LoVo (cell line): ENCODE measurements around the gene AAK1.
A peak's percentile ranks its signal among the peaks of the same experiment; 100 is the strongest.
"Not testable (repeated sequence)": the region's sequence is repeated elsewhere in the genome, so short reads cannot be mapped to it uniquely, and the experiment has no call there.

Experiments
- DNase-seq: peaks from one replicate; pipeline ENCODE4 v3.0.0-alpha.2; 2016; ENCODE audit warnings: low spot score

AAK1 gene

DNA sequence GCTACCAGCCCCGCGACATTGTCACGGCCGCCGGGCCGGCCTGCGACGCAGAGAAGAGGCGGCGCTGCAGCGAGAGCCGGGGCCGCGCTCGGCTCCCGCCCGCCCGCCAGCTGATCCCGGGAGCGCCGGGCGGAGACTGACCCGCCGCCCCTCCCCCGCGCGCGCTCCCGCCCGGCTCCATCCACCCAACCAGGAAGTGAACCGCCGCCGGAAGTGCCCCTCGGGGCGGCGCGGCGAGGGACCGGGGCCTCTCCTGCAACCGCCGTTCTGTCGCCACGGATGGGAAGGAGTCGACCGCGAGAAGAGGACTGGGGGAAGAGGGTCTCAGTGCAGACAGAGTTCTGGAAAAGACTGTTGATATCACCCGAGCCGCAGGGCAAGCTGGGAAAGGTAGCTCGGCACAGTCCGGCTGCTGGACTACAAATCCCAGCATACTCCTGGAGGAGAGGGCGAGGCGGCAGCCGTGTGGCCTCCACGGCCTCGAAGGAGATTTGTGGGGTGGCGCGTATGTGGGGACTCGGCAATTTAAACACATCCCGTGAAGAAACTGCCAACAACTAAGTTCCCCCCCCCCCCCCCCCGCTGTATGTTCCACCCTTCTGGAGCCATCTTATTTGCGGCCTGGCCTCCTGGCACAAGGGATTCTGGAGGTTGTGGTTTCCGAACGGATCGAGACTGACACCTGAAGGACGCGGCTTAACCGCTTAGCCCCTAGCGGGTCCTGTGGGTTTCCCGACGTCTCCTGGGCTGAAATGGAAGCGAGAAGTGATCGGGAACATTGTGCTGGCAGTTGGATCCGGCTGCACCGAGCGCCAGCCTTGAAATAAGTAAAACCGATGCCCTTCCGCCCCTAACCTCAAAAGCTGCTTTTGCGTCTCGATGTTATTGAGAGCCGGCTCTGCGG is at the start of gene AAK1:
Gene AAK1, minus strand, starts transcription at position 138 of the 904 bp plus-strand sequence. CDS start 699 bp downstream, outside the sequence.
- DNase-seq: peak; percentile 89

DNA sequence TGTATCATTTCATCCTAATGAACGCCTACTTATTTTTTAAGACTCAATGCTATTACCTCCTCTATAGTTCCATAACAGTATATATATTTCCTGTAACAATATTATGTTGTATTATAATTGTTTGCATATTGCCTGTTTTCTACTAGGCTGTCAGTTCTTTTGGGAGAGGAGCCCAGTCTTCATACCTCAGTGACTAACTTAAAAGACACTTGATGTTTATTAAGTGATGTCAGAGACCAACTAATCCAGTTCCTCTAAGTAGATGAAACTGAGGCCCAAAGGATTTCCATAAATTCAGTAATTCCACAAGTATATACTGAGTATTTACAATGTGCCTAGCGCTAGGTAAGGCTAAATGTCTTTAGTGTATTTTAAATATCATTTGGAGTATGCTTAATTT is 48.9 kb upstream of the AAK1 start:
- DNase-seq: no peak

DNA sequence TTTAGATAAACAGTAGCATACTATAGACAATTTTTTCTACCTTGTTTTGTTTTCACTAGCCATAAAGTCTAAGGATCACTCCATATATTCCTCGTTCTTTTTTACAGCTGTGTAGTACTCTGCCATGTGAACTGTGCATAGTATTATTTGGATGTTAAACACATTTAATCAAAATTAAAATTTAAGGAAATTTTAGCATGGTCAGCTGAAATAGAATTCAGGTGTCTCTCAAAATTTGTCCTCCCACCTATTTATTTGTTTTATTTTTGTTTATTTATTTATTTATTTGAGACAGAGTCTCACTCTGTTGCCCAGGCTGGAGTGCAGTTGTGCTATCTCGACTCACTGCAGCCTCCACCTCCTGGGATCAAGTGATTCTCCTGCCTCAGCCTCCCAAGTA is 46.4 kb upstream of the AAK1 start:
- no peak for DNase-seq

GRCh38 chr2:69689466-69689865 is 45.9 kb upstream of the AAK1 start:
- DNase-seq: no peak

GRCh38 chr2:69687971-69688611 is 44.6 kb upstream of the AAK1 start:
- DNase-seq: no peak

DNA sequence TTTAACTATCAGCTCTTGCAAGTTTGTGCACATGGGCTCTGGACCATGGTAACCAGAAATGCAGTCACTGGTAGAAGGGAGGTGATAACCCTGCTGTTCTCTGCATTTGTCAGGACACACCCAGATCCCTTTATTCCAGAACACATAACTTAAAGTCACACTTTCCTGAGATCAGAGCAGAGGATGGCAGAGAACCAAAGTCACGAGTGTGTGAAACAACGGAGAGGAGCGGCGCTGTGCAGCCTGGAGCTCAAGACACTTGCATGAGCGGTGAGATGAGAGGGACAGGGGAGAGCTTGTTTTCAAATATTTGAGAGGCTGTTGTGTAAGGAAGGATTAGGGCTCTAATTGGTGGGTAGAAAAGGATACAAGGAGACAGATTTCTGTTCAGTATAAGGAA is 43.3 kb upstream of the AAK1 start:
- DNase-seq: no peak

- peak; percentile 52 for DNase-seq
These were observed 41.9 kb upstream of the AAK1 start for GRCh38 chr2:69685321-69686048.

DNA sequence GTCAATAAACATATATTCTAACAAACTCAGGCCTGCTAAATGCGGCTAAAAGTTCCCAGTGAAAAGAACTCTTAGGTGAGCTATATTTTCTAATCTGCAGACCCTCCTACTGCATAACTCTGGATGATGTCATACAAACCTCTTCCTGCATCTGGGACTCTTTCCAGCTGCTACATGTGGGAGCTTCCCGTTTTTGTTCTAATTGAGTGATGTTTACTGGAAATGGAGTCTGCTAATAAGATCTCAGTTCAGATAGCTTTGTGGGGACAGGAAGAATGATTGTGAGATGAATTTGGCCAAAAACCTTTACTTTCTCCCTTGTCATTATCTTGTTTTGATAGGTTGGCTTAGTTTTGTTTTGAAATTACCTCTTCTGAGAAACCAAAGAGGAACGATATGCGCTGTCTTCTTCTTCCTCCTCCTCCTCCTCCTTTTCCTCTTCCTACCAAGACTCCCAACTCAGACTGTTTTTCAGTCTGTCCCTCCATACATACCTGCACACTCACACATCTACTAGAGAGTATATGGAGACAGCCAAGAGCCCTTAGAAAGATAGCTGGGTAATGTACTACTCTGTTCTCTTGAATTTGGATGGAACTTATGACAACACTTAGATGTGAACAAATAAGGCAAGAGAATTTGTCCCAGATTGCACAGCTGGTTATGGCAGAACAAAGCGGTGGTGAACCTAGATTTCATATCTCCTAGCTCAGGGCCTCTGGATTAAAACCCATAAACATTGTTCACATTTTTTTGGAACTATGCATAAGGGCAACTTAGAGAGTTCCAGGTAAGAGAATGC is 39.8 kb upstream of the AAK1 start:
- DNase-seq: no peak

DNA sequence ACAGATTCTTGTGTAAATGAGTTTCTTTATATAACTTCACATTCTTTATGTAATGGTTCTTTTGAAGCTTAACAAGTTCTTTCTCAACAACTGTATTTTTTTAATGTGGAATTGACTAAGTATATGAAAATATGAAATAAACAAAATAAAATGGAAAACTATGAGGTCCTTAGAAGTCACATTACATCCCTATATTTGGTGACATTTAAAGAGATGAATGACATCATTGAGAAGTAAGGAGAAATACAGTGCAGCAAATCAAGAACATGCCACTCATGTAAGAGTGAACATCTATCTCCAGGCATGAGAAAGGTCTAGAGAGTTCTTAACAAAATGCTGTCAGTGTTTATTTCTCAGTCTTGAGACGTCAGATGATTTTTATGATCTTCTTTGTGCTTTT is 39.0 kb upstream of the AAK1 start:
- no peak for DNase-seq

DNA sequence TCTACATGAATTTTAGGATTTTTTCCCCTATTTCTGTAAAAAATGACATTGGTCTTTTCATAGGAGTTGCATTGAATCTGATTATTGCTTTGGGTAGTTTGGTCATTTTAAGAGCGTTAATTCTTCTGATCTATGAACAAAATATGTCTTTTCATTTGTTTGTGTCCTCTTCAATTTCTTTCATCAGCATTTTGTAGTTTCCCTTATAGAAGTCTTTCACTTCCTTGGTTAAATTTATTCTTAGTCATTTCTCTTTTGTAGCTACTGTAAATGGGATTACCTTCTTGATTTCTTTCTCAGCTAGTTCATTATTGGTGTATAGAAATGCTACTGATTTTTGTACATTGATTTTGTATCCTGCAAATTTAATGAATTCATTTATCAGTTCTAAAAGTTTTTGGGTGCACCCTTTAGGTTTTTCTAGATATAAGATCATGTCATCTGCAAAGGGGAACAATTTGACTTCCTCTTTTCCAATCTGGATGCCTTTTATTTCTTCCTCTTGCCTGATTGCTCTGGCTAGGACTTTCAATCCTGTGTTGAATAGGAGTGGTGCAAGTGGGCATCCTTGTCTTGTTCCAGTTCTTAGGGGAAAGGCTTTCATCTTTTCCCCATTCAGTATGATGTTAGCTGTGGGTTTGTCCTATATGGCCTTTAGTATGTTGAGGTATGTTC is 36.6 kb upstream of the AAK1 start:
- no peak for DNase-seq

DNA sequence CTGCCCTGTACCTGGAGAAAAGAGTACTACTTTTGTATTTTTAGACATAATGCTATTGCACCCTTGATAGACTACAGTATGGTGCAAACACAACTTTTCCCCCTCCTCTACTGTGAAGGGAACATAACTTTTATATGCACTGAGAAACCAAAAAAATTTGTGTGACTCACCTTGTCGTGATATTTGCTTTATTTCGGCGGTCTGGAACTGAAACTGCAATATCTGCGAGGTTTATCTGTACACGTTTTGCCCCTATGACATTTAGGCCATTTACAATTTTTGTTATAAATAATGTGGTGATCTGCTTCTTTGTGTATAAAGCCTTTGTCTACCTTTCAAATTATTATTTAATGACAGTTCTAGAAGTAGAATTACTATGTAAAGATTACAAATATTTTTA is 34.4 kb upstream of the AAK1 start:
- DNase-seq: no peak

DNA sequence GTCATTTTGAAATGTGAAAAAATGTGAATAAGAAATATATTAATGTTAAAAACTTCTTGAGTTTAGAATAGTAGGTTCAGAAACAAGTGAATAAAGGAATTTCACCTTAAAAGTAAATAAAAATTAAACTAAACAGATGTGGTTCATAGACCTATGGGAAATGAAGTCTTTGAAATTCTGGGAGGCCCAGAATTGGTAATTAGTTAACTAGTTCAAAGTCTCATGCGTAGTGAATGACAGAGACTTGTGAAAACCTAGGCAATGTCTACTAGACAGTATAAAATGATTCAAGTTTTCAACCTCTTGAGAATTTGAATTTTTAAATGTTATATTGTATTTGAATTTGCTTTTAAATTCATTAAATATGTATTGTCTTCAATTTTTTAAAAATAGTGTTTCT is 32.6 kb upstream of the AAK1 start:
- no peak for DNase-seq

- no peak for DNase-seq
These were observed 30.8 kb upstream of the AAK1 start for GRCh38 chr2:69674316-69674670.

- not testable (repeated sequence) for DNase-seq
These were observed 29.6 kb upstream of the AAK1 start for GRCh38 chr2:69673098-69673497.

DNA sequence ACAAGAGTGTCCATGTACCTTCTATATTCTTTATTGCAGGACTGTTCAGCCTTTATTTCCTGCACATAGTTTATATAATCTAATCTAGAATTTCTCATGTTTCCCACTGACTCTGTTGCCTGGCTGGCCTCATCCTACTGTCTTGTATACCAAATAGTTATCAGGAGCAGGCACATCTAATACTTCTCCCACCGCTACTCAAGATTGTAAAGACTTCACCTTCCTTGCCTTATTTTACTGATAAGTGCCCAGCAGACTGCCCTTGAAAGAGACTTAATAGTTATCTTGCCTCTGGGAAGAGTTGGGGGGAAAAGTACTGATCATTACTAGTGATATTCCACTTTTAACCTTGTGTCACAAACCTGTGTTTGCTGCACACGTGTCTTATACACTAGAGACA is 26.1 kb upstream of the AAK1 start:
- no peak for DNase-seq

- no peak for DNase-seq
These were observed 25.1 kb upstream of the AAK1 start for GRCh38 chr2:69668598-69668997.

DNA sequence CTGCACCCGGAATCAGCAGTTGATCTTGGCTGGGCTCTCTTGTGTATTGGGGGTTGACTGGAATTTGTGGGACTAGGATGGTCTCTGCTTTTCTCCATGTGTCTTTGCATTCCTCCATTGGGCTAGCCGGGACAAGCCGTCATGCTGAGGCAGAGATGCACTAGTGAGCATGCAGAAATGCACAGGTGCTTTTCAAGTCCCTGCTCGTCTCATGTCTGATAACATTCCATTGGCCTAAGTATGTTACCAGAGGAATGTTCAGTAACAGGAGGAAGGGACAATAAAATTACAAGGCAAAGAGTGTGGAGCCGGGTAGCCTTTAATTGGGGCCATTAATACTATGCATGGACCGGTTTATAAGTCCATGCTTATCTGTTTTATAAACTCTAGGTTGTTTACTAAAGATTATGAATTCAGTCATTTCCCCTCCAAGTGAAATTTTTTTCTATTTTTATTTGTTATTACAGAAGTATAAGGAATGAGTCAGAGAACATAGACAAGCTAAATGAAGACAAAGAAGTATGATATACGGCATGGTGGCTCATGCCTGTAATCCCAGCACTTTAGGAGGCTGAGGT is 24.4 kb upstream of the AAK1 start:
- DNase-seq: peak; percentile 74

DNA sequence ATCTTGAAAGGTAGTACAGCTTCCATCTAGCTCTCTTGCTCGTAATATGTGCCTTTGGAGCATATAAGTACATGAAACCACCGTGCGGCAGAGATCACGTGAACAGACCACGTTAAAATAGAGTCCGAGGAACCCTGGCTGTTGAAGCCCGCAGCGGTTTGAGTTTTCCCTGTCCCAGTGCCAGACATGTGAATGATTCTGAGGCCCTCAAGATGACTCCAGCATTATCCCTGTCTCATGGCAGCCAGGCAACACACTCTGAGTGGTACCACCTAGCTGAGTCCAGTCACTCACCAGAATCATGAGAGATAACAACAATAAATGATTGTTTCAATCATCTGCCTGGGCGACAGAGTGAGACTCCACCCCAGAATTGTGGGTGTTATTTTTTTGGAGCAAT is 21.6 kb upstream of the AAK1 start:
- DNase-seq: no peak

GRCh38 chr2:69663860-69664259 is 20.3 kb upstream of the AAK1 start:
- no peak for DNase-seq

GRCh38 chr2:69662547-69662946 is 19.0 kb upstream of the AAK1 start:
- not testable (repeated sequence) for DNase-seq

- no peak for DNase-seq
These were observed 17.1 kb upstream of the AAK1 start for GRCh38 chr2:69660637-69661036.
